ENCODE data around the gene TLN1. TPM values are rescaled to one million over a fixed set of nuclear protein-coding genes. Genes with fewer than 3 reads are reported as not detected.

The TLN1 gene
- polyA plus RNA-seq, 2 of the 4 experiments (the other 2 are of a cell fraction): 65.5 to 108 TPM

GRCh38 chr9:35652829-35653209 lies 79.2 kb downstream of the TLN1 start:
- no peak for TF ChIP-seq NPAS2 (CRISPR knock-in tag; IDR thresholded peaks at IDR 0.05; ENCODE audit: borderline replicate concordance)
- no peak for TF ChIP-seq MYC (IDR thresholded peaks at IDR 0.05; ENCODE audit: borderline replicate concordance, low read length)
- Histone ChIP-seq H3K9me3 (no peaks in the 10 kb centered on the region), H3K4me2 (peak overlapping the region; percentile 73), H3K4me1 (peaks cover 25% of the 10 kb centered on the region), H3K4me3 (no peak overlapping the region), H3K27ac (peak overlapping the region; percentile 32 to 77; a peak in 4 of 6 replicates)
- CTCF ChIA-PET: interaction anchor here (0.9 to 10.6 kb wide), 4 partner anchors 43 to 536 kb away, joined by 4 to 243 read pairs (median 5); partner anchors contain the start of genes CREB3 and TLN1
- POLR2A ChIA-PET: interaction anchor here (0.6 kb wide), 1 partner anchor 33 kb away, joined by 3 read pairs; no protein-coding TSS in a partner anchor
- 47% methylated on average over 8 of the region's 8 CpGs for WGBS (ENCODE audit: missing lambda C conversion rate)
- DNase-seq (ENCODE audit: low read depth in 1 of 2, low spot score in 1 of 2): no peak
- no peak for FAIRE-seq
- no peak for ATAC-seq

- 63% methylated on average over 7 of the region's 7 CpGs for WGBS (ENCODE audit: missing lambda C conversion rate)
- FAIRE-seq (no peak), DNase-seq (ENCODE audit: low read depth in 1 of 2, low spot score in 1 of 2) (peak in 1 of 2 experiments; percentile 75), ATAC-seq (peak; percentile 53 to 65; a peak in 5 of 6 replicates)
- peaks cover 28% of the 10 kb centered on the region for H3K4me1 ChIP-seq
- H3K4me3 ChIP-seq: no peak overlapping the region
- H3K4me2 ChIP-seq: peak overlapping the region; percentile 73
- ChIA-PET CTCF (interaction anchor here (0.9 to 1.0 kb wide), 2 partner anchors 43 to 87 kb away, joined by 4 to 6 read pairs; no protein-coding TSS in a partner anchor), POLR2A (interaction anchor here (0.6 kb wide), 2 partner anchors 32 to 48 kb away, joined by 3 read pairs; no protein-coding TSS in a partner anchor)
- no peaks in the 10 kb centered on the region for H3K9me3 ChIP-seq
- peak overlapping the region; percentile 45 to 65; a peak in 5 of 6 replicates for H3K27ac ChIP-seq
- TF ChIP-seq ELK1 (IDR thresholded peaks at IDR 0.05; ENCODE audit: low read depth, low read length) (no peak), MYC (IDR thresholded peaks at IDR 0.05; ENCODE audit: borderline replicate concordance, low read length) (no peak), ATOH8 (CRISPR knock-in tag; IDR thresholded peaks at IDR 0.05; ENCODE audit: low read depth) (no peak), MAFK (IDR thresholded peaks at IDR 0.05; ENCODE audit: partially characterized antibody) (peak; percentile 100), ZSCAN20 (CRISPR knock-in tag; IDR thresholded peaks at IDR 0.05) (no peak), HOXB13 (CRISPR knock-in tag; IDR thresholded peaks at IDR 0.05; ENCODE audit: low read depth) (no peak), PBX3 (IDR thresholded peaks at IDR 0.05) (no peak), ZNF302 (CRISPR knock-in tag; IDR thresholded peaks at IDR 0.05) (no peak), ESRRA (IDR thresholded peaks at IDR 0.05; ENCODE audit: borderline replicate concordance, low read length) (no peak), E2F6 (IDR thresholded peaks at IDR 0.05; ENCODE audit: borderline replicate concordance, low read depth) (no peak), RCOR1 (IDR thresholded peaks at IDR 0.05; ENCODE audit: low read depth, low read length) (no peak), EHMT2 (IDR thresholded peaks at IDR 0.05; ENCODE audit: low read depth) (no peak), MAZ (IDR thresholded peaks at IDR 0.05; ENCODE audit: borderline replicate concordance, low read depth, low read length) (no peak), GATA3 (IDR thresholded peaks at IDR 0.05; ENCODE audit: borderline replicate concordance) (no peak), BCL3 (IDR thresholded peaks at IDR 0.05) (no peak), REST (IDR thresholded peaks at IDR 0.05) (no peak), EP300 (IDR thresholded peaks at IDR 0.05) (no peak), NFE2L2 (conservative IDR thresholded peaks at IDR 0.05; ENCODE audit: low read length) (no peak), CHD4 (IDR thresholded peaks at IDR 0.05; ENCODE audit: borderline replicate concordance) (no peak), HOXA7 (CRISPR knock-in tag; IDR thresholded peaks at IDR 0.05) (no peak), CTCF (IDR thresholded peaks at IDR 0.05) (no peak), RFX5 (IDR thresholded peaks at IDR 0.05) (no peak)
Observed at GRCh38 chr9:35651956-35652828, 79.8 kb downstream of the TLN1 start.

Data from A549 (cell line).